Upper lobe of left lung (tissue), 6 donors: ENCODE results near the gene PTGR2. TPM values are rescaled to one million over a fixed set of nuclear protein-coding genes. Genes with fewer than 3 reads are reported as not detected.
A peak's percentile ranks its signal among the peaks of the same experiment; 100 is the strongest.
"Not testable (repeated sequence)": the region's sequence is repeated elsewhere in the genome, so short reads cannot be mapped to it uniquely, and the experiment has no call there.

ENCODE experiments used
- ATAC-seq, 2 donors: fragments of 200-7000 bp; cut with Tn5 transposase; one replicate each; pipeline ENCODE4 v1.9.1; 2022; ENCODE audit warnings: mild to moderate bottlenecking in 2 of 2, moderate library complexity in 2 of 2; ENCODE audit not compliant: low FRiP score in 2 of 2
- DNase-seq, 2 donors: peaks; one replicate each; pipeline ENCODE4 v3.0.0-alpha.2; 2019 to 2020
- H3K27ac ChIP-seq, 4 donors: fragments of 200-600 bp; sonication (generic); one replicate each; pipeline ENCODE4 v1.5.1; 2016 to 2019
- H3K27me3 ChIP-seq, 4 donors: fragments of 200-600 bp; sonication (generic); one replicate each; pipeline ENCODE4 v1.5.1; 2017 to 2019
- H3K36me3 ChIP-seq, 4 donors: fragments of 200-600 bp; sonication (generic); one replicate each; pipeline ENCODE4 v1.5.1; 2016 to 2019
- H3K4me1 ChIP-seq, 4 donors: fragments of 200-600 bp; sonication (generic); one replicate each; pipeline ENCODE4 v1.5.1; 2018 to 2019
- H3K4me3 ChIP-seq, 4 donors: fragments of 200-600 bp; sonication (generic); one replicate each; pipeline ENCODE4 v1.5.1; 2017 to 2019; ENCODE audit warnings: mild to moderate bottlenecking in 2 of 4, moderate library complexity in 1 of 4
- H3K9me3 ChIP-seq, 4 donors: fragments of 200-600 bp; sonication (generic); one replicate each; pipeline ENCODE4 v1.5.1; 2018 to 2019
- CTCF ChIP-seq, 6 experiments: fragments of 450-650 bp in 4 of 6; fragments of 200-600 bp in 2 of 6; sonication (generic) in 2 of 6; IDR thresholded peaks; one replicate each; pipeline ENCODE4 v1.5.1; 2016 to 2019; ENCODE audit warnings: antibody characterized with exemption in 6 of 6
- EP300 ChIP-seq, 4 donors: sonication (generic); formaldehyde crosslinking; IDR thresholded peaks; one replicate each; pipeline ENCODE4 v1.5.1; 2017; ENCODE audit warnings: antibody characterized with exemption in 4 of 4, control low read depth in 2 of 4
- POLR2A ChIP-seq, 4 donors: fragments of 450-650 bp; IDR thresholded peaks; one replicate each; pipeline ENCODE4 v1.5.1; 2016 to 2017; ENCODE audit warnings: antibody characterized with exemption in 4 of 4, mild to moderate bottlenecking in 2 of 4
- POLR2AphosphoS5 ChIP-seq, 2 donors: sonication (generic); formaldehyde crosslinking; IDR thresholded peaks; one replicate each; pipeline ENCODE4 v1.5.1; 2017; ENCODE audit warnings: antibody characterized with exemption in 2 of 2
- WGBS, 2 donors: methylation state at CpG; one replicate each; pipeline ENCODE4 v1.1.5; 2017 to 2018; 5-methylcytosine and 5-hydroxymethylcytosine counted together
- total RNA-seq, 6 donors: library from RNA; depleted of rRNA in 4 of 6; stranded (reverse); fragments of >200 nt in 4 of 6; gene quantifications; one replicate each; pipeline versions ENCODE4 v1.1.0 to v1.2.1, GENCODE V29; 2016 to 2021
- donor health status: DM: no; HTN: no; CAD: no; lungs with moderate emphysema.
- donor health status: DM: no; HTN: yes; CAD: no; lungs with severe emphysema.

The PTGR2 gene
- total RNA-seq, 6 donors from 2014 or later, result 4.3 to 15.0 (median 8.8) TPM

- peak overlapping the region in 2 of 4 donors; percentile 94 to 97 for H3K27ac ChIP-seq
- no peak for TF ChIP-seq POLR2A (IDR thresholded peaks at IDR 0.05)
- TF ChIP-seq POLR2AphosphoS5 (IDR thresholded peaks at IDR 0.05), result no peak
- TF ChIP-seq CTCF (IDR thresholded peaks at IDR 0.05), result no peak
- no peak for TF ChIP-seq EP300 (IDR thresholded peaks at IDR 0.05)
- no peaks in the 10 kb centered on the region for H3K9me3 ChIP-seq
- peaks cover 19 to 27% (median 20%) of the 10 kb centered on the region in 4 donors for H3K4me1 ChIP-seq
- no peaks in the 10 kb centered on the region for H3K27me3 ChIP-seq
- H3K36me3 ChIP-seq, result peaks cover 0 to 13% (median 2%) of the 10 kb centered on the region in 4 donors
- H3K4me3 ChIP-seq, result peak overlapping the region in 1 of 4 donors; percentile 93
- WGBS, 2 donors, result 21 to 23% methylated on average over 3 of the region's 3 CpGs
- no peak for DNase-seq
- ATAC-seq, result no peak
Measured at GRCh38 chr14:73888460-73888725, 36.8 kb downstream of the PTGR2 start.

- DNase-seq (no peak), ATAC-seq (no peak)
- no peak overlapping the region for H3K27ac ChIP-seq
- peaks cover 19 to 32% (median 20%) of the 10 kb centered on the region in 4 donors for H3K4me1 ChIP-seq
- no peak for TF ChIP-seq CTCF (IDR thresholded peaks at IDR 0.05)
- no peak for TF ChIP-seq EP300 (IDR thresholded peaks at IDR 0.05)
- no peak for TF ChIP-seq POLR2A (IDR thresholded peaks at IDR 0.05)
- TF ChIP-seq POLR2AphosphoS5 (IDR thresholded peaks at IDR 0.05), result no peak
- no peak overlapping the region for H3K4me3 ChIP-seq
- H3K9me3 ChIP-seq, result no peaks in the 10 kb centered on the region
- 90 to 95% methylated on average over 2 of the region's 2 CpGs for WGBS, 2 donors
- peaks cover 0 to 19% (median 5%) of the 10 kb centered on the region in 4 donors for H3K36me3 ChIP-seq
- no peaks in the 10 kb centered on the region for H3K27me3 ChIP-seq
Measured at GRCh38 chr14:73888971-73889370, 37.3 kb downstream of the PTGR2 start.

GRCh38 chr14:73889376-73889775 is 37.7 kb downstream of the PTGR2 start:
- ATAC-seq (no peak), DNase-seq (no peak)
- Histone ChIP-seq H3K27me3 (no peaks in the 10 kb centered on the region), H3K36me3 (peaks cover 0 to 23% (median 9%) of the 10 kb centered on the region in 4 donors), H3K4me3 (no peak overlapping the region), H3K27ac (no peak overlapping the region), H3K4me1 (peaks cover 19 to 33% (median 20%) of the 10 kb centered on the region in 4 donors), H3K9me3 (no peaks in the 10 kb centered on the region)
- TF ChIP-seq POLR2A (IDR thresholded peaks at IDR 0.05), result no peak
- no peak for TF ChIP-seq CTCF (IDR thresholded peaks at IDR 0.05)
- TF ChIP-seq POLR2AphosphoS5 (IDR thresholded peaks at IDR 0.05), result no peak
- no peak for TF ChIP-seq EP300 (IDR thresholded peaks at IDR 0.05)
- 80 to 92% methylated on average over 5 of the region's 5 CpGs for WGBS, 2 donors

GRCh38 chr14:73894180-73894687 is 42.6 kb downstream of the PTGR2 start:
- H3K4me1 ChIP-seq, H3K9me3 ChIP-seq, H3K27me3 ChIP-seq, H3K27ac ChIP-seq, H3K4me3 ChIP-seq: not testable (repeated sequence)
- 71 to 73% methylated on average over 6 of the region's 6 CpGs for WGBS, 2 donors
- ATAC-seq, result peak in 1 of 2 donors; percentile 26
- peak in 1 of 2 donors; percentile 65 for DNase-seq
- peaks cover 25 to 72% (median 53%) of the 10 kb centered on the region in 4 donors for H3K36me3 ChIP-seq

- Histone ChIP-seq H3K9me3 (no peaks in the 10 kb centered on the region), H3K4me1 (peaks cover 0 to 7% (median 0%) of the 10 kb centered on the region in 4 donors), H3K27ac (no peak overlapping the region), H3K27me3 (no peaks in the 10 kb centered on the region), H3K36me3 (peaks cover 27 to 88% (median 60%) of the 10 kb centered on the region in 4 donors), H3K4me3 (no peak overlapping the region)
- 81 to 83% methylated on average over 1 of the region's 1 CpG for WGBS, 2 donors
- TF ChIP-seq POLR2A (IDR thresholded peaks at IDR 0.05) (no peak), CTCF (IDR thresholded peaks at IDR 0.05) (no peak), EP300 (IDR thresholded peaks at IDR 0.05) (no peak), POLR2AphosphoS5 (IDR thresholded peaks at IDR 0.05) (no peak)
- DNase-seq (no peak), ATAC-seq (no peak)
Measured at GRCh38 chr14:73895939-73896338, 44.3 kb downstream of the PTGR2 start.
